WTC11 (cell line): ENCODE data around the gene LTBP4. TPM values are rescaled to one million over a fixed set of nuclear protein-coding genes. Genes with fewer than 3 reads are reported as not detected.

ENCODE experiments used
- ATAC-seq: fragments of 200-7000 bp; cut with Tn5 transposase; 2 replicates; pipeline ENCODE4 v1.10.0; 2021; ENCODE audit warnings: mild to moderate bottlenecking, moderate library complexity
- CTCF ChIA-PET: fragments of 300-600 bp; sonication (Branson Sonifier 250); formaldehyde crosslinking; loops from one replicate; lab custom pipeline; 2021; ENCODE audit warnings: antibody characterized with exemption; lab: Charles Lee
- POLR2A ChIA-PET: fragments of 350-600 bp; sonication (Branson Sonifier 250); formaldehyde crosslinking; loops from one replicate; lab custom pipeline; 2021; ENCODE audit warnings: antibody characterized with exemption; lab: Charles Lee
- DNase-seq: peaks from one replicate; pipeline ENCODE4 v3.0.0; 2021; ENCODE audit warnings: low spot score
- H3K27ac Mint-ChIP-seq: 2 replicates; pipeline ENCODE4 v1.8.0; 2021; ENCODE audit warnings: mixed read lengths
- H3K27me3 Mint-ChIP-seq: 2 replicates; pipeline ENCODE4 v1.8.0; 2021; ENCODE audit warnings: low read depth, mild to moderate bottlenecking, moderate library complexity, mixed read lengths
- H3K36me3 Mint-ChIP-seq: 2 replicates; pipeline ENCODE4 v1.8.0; 2021; ENCODE audit warnings: mixed read lengths
- H3K4me1 Mint-ChIP-seq: 2 replicates; pipeline ENCODE4 v1.8.0; 2022; ENCODE audit warnings: mixed read lengths
- H3K4me3 Mint-ChIP-seq: 2 replicates; pipeline ENCODE4 v1.8.0; 2021; ENCODE audit warnings: mild to moderate bottlenecking, moderate library complexity, mixed read lengths
- H3K9me3 Mint-ChIP-seq: 2 replicates; pipeline ENCODE4 v1.8.0; 2021; ENCODE audit warnings: mixed read lengths
- CREB1 ChIP-seq: sonication (generic); formaldehyde crosslinking; IDR thresholded peaks from 2 replicates; pipeline ENCODE4 v1.8.0; 2023; ENCODE audit warnings: mild to moderate bottlenecking, missing genetic modification reagents
- CREM ChIP-seq: sonication (generic); formaldehyde crosslinking; IDR thresholded peaks from 2 replicates; pipeline ENCODE4 v1.8.1; 2022; ENCODE audit warnings: mild to moderate bottlenecking, missing genetic modification reagents, moderate library complexity
- ETV6 ChIP-seq: sonication (generic); formaldehyde crosslinking; IDR thresholded peaks from 2 replicates; pipeline ENCODE4 v1.8.1; 2022; ENCODE audit warnings: mild to moderate bottlenecking, missing genetic modification reagents
- IRF1 ChIP-seq: sonication (generic); formaldehyde crosslinking; IDR thresholded peaks from 2 replicates; pipeline ENCODE4 v1.8.0; 2023; ENCODE audit warnings: missing genetic modification reagents
- IRF2 ChIP-seq: sonication (generic); formaldehyde crosslinking; IDR thresholded peaks from 2 replicates; pipeline ENCODE4 v1.8.0; 2022; ENCODE audit warnings: low read depth, missing genetic modification reagents, borderline replicate concordance
- KAT7 ChIP-seq: sonication (generic); formaldehyde crosslinking; IDR thresholded peaks from 2 replicates; pipeline ENCODE4 v1.8.1; 2023; ENCODE audit warnings: missing genetic modification reagents, mild to moderate bottlenecking, borderline replicate concordance
- MYBL2 ChIP-seq: sonication (generic); formaldehyde crosslinking; IDR thresholded peaks from 2 replicates; pipeline ENCODE4 v1.8.1; 2023; ENCODE audit warnings: mild to moderate bottlenecking, moderate library complexity, missing genetic modification reagents
- NR1H2 ChIP-seq: sonication (generic); formaldehyde crosslinking; IDR thresholded peaks from 2 replicates; pipeline ENCODE4 v1.9.0; 2021; ENCODE audit warnings: mild to moderate bottlenecking, moderate library complexity, missing genetic modification reagents
- PREB ChIP-seq: sonication (generic); formaldehyde crosslinking; IDR thresholded peaks from 2 replicates; pipeline ENCODE4 v1.8.1; 2022; ENCODE audit warnings: mild to moderate bottlenecking, missing genetic modification reagents, moderate library complexity, borderline replicate concordance
- RORB ChIP-seq: fragments of 250-450 bp; sonication (Bioruptor Pico); IDR thresholded peaks from 2 replicates; pipeline ENCODE4 v1.9.0; 2021; ENCODE audit warnings: mild to moderate bottlenecking
- ZNF532 ChIP-seq: fragments of 250-450 bp; sonication (Bioruptor Pico); IDR thresholded peaks from 2 replicates; pipeline ENCODE4 v1.9.0; 2021; ENCODE audit warnings: mild to moderate bottlenecking, borderline replicate concordance
- total RNA-seq: library from RNA; stranded (reverse); gene quantifications from 3 replicates; pipeline ENCODE4 v1.2.3, GENCODE V29; 2021
- TF ChIP-seq, protein P1 (sequence below): sonication (generic); formaldehyde crosslinking; IDR thresholded peaks from 2 replicates; pipeline ENCODE4 v1.8.1; 2023; ENCODE audit warnings: mild to moderate bottlenecking, missing genetic modification reagents, borderline replicate concordance

The LTBP4 gene
- total RNA-seq, 1 experiment from 2014 or later: 125 TPM

DNA sequence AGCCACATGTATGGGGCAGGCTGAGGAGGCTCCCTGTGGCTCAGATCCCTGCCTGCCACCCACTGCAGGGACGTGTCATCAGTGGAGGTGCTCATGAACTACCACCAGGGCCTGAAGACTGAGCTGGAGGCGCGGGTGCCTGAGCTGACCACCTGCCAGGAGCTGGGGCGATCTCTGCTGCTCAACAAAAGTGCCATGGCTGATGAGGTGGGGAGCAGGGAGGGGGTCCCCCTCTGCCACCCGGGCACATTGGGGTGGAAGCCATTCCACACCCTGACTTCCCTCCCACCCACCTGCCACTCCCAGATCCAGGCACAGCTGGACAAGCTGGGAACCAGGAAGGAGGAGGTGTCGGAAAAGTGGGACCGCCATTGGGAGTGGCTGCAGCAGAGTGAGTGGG is 35.8 kb upstream of the LTBP4 start (continued):
- TF ChIP-seq CREB1 (no peak), IRF1 (CRISPR knock-in tag) (no peak), KAT7 (CRISPR knock-in tag) (no peak), ETV6 (no peak), IRF2 (CRISPR knock-in tag) (no peak), PREB (CRISPR knock-in tag) (no peak), RORB (no peak), ZNF532 (no peak), NR1H2 (CRISPR knock-in tag) (no peak), MYBL2 (no peak)
- TF ChIP-seq, protein P1, sequence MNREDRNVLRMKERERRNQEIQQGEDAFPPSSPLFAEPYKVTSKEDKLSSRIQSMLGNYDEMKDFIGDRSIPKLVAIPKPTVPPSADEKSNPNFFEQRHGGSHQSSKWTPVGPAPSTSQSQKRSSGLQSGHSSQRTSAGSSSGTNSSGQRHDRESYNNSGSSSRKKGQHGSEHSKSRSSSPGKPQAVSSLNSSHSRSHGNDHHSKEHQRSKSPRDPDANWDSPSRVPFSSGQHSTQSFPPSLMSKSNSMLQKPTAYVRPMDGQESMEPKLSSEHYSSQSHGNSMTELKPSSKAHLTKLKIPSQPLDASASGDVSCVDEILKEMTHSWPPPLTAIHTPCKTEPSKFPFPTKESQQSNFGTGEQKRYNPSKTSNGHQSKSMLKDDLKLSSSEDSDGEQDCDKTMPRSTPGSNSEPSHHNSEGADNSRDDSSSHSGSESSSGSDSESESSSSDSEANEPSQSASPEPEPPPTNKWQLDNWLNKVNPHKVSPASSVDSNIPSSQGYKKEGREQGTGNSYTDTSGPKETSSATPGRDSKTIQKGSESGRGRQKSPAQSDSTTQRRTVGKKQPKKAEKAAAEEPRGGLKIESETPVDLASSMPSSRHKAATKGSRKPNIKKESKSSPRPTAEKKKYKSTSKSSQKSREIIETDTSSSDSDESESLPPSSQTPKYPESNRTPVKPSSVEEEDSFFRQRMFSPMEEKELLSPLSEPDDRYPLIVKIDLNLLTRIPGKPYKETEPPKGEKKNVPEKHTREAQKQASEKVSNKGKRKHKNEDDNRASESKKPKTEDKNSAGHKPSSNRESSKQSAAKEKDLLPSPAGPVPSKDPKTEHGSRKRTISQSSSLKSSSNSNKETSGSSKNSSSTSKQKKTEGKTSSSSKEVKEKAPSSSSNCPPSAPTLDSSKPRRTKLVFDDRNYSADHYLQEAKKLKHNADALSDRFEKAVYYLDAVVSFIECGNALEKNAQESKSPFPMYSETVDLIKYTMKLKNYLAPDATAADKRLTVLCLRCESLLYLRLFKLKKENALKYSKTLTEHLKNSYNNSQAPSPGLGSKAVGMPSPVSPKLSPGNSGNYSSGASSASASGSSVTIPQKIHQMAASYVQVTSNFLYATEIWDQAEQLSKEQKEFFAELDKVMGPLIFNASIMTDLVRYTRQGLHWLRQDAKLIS (CRISPR knock-in tag): no peak
- TF ChIP-seq, all 79 proteins: peak for 0

DNA sequence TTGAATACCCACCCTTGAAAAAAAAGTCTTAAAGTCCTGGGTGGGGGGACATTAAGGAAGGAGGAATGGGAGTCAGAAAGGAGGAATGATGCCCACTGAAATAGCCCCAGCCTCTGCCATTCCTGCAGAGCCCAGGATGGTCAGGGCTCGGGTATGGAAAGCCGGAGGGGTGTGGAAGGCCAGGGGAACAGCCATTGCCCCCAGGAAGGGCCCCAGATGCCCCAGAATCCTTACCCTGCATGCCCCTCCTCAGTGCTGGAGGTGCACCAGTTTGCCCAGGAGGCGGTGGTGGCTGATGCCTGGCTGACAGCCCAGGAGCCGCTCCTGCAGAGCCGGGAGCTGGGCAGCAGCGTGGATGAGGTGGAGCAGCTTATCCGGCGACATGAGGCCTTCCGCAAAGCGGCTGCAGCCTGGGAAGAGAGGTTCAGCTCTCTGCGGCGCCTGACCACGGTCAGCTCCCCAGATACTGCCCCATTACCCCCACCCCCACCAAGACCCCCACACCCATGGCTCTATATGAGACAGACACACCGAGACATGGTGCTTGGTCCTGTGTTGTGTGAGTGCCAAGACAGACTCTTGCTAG is 35.2 kb upstream of the LTBP4 start:
- ATAC-seq: no peak
- Mint-ChIP-seq H3K27ac (no peak overlapping the region), H3K4me1 (peaks cover 10% of the 10 kb centered on the region), H3K27me3 (peaks cover 82% of the 10 kb centered on the region), H3K9me3 (peaks cover 3% of the 10 kb centered on the region)
- POLR2A ChIA-PET: no interaction called here
- no peak for TF ChIP-seq CREM (CRISPR knock-in tag)
- TF ChIP-seq, all 79 proteins: peak for 0
- Mint-ChIP-seq H3K4me3 (no peak overlapping the region; the same call in 1 of the 2 replicates), H3K36me3 (0 out of 2 replicates have a peak, but pooled peaks cover 3% of the 10 kb centered on the region)
- CTCF ChIA-PET: interaction anchor here (2.4 kb wide), 1 partner anchor 17 kb away, joined by 15 read pairs; no protein-coding TSS in a partner anchor
- DNase-seq: no peak
